ENCODE measurements around the gene INPP5A.

The INPP5A gene

DNA sequence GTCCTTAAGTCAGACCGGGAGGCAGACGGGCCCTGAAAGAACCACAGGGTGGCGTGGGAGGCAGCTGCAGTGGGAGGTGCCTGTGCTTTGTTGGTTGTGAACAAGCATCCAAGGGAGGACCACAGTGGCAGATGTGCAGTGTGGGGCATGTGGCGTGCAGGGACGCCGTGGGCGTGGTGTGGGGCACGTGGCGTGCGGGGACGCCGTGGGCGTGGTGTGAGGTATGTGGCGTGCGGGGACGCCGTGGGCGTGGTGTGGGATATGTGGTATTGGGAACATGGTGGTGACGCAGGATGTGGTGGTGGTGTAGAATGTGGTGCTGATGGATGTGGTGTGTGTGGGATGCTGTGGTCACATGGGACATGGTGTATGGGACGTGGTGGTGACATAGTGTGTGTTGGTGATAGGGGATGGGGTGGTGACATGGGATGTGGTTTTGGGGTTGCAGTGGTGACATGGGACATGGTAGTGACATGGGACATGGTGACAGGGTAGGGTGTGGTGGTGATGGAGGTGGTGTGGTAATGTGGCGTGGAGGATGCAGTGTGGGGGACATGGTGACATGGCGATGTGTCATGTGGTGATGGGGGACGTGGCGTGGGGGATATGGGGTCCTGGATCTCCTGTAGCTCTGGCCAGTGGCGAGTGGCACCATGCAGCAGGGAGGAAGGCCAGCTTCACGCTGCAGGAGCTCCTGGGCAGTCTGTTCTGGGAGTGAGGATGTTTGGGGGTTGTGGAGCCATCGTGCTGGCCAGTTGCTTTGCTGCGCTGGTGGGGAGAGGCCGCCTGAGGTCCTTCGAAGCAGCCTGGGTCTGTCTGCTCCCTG, 78.8 kb downstream of the INPP5A start:
- DNase-seq, result no peak

DNA sequence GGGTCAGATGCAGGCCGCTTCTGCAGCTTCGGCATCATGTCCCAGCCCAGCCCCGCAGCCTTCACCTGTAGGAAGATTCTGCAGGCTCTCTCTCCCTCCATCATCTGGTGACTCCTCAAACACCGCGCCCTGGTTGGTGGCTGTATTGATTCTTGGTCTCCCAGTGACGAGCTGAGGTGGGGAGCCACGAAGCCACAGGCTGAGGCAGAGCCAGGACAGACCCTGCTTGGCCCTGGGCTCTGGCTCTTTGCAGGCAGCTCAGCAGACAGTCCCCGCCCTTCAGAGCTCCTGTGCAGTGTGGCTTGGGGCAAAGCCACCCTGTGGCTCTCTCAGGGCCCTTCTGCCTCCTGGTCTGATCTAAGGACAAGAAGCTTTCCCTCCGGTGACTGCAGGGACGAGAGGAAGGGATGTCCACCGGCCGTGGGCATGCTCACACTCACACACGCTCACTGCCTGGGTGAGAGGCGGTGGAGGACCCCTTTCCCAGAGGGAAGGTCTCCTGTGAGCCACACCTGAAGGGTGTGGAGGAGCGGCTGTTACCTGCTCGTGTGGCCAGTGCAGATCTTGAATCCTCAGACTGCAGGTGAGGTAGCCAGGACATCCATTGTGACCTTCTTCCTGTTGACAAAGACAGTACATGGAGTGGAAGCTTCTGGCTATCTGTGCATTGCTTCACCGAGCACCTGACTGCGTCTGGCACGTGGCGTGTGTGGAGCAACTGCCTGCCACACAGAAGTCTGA, 79.6 kb downstream of the INPP5A start:
- DNase-seq, result no peak

DNA sequence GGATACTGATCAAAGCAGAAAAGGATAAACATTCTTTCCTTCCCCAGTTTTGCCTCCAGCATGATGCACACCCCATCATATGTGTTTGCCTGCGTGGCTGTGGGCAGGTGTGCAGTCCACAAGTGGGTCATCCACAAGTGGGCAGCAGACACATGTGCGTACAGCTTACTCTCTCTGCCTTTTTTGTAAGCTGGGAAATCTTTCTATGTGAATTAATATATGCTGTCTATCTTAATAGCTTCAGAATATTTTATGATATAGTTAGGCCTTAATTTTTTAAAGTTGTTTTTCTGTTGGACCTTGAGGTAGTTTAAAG, 80.1 kb downstream of the INPP5A start:
- no peak for DNase-seq

DNA sequence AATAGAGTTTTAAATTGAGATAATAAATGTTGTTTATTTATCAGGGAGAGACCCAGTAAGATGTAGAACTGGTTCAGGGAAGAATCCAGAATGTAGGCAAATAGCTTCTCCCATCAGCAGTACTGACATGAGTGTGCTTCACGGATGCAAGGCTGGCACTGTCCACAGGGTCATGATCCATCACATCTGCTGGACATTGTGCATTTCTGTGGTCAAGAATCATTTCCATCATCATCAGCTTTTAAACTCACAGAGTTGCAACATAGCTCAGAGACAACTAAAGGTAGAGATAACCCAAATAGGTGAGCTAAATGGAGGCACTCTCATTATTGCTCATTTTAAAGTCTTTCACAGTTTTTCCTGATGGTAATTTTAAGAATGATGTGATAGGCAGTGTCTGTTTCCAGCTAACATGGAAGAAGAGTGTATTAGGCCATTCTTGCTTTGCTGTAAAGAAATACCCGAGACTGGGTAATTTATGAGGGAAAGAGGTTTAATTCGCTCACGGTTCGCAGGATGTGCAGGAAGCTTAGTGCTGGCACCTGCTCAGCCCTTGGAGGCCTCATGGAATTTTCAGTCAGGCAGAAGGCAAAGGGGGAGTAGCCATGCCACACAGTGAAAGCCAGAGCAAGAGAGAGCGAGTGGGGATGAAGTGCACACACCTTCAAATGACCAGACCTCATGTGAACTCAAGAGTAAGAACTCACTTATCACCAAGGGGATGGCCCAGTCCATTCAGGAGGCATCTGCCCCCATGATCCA, 80.8 kb downstream of the INPP5A start:
- DNase-seq, result no peak

DNA sequence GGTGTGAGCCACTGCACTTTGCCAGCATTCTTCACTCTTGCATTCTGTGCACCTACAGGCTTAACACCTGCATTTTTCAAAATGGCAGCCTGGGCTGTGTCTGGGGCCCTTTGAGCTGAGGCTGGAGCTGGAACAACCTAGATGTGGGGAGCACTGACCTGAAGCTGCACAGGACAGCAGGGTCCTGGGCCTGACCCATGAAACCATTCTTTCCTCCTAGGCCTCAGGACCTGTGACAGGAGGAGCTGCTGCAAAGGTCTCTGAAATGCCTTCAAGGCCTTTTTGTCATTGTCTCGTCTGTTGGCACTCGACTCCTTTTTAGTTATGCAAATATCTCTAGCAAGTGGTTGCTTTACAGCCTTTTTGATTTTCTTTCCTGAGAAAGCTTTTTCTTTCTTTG, 82.3 kb downstream of the INPP5A start:
- DNase-seq, result no peak

DNA sequence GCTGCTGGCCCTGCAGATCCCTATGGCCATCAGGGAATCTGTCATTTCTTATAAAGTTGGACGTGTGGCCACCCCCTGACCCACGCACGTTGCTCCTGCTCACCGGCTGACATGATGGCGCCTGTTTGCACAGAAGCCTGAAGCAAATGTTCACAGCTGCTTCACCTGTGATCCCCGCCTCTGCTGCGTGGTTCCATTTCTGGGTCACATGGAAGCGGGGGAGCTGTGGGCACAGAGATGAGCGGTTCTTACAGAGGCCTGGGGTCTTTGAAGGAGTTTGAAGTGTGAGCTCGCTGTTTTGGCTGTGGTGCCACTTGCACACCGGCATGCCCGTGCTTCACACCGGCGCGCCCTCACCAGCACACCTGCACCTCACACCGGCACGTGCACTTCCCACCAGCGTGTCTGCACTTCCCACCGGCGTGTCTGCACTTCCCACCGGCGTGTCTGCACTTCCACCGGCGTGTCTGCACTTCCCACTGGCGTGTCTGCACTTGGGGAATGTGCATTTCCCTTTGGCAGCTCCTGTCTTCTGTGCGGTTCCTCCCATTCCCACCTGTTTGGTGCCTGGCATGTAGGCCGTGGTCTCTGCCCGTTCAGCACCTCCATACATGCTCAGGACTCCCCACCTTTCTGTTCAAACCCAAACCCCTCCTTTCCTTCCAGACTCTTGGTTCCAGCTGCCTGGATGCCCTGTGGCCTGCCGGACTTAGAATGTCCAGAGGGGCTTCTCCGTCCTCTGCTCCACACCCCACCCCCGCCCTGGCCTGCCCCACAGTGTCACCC, 86.7 kb downstream of the INPP5A start:
- no peak for DNase-seq

DNA sequence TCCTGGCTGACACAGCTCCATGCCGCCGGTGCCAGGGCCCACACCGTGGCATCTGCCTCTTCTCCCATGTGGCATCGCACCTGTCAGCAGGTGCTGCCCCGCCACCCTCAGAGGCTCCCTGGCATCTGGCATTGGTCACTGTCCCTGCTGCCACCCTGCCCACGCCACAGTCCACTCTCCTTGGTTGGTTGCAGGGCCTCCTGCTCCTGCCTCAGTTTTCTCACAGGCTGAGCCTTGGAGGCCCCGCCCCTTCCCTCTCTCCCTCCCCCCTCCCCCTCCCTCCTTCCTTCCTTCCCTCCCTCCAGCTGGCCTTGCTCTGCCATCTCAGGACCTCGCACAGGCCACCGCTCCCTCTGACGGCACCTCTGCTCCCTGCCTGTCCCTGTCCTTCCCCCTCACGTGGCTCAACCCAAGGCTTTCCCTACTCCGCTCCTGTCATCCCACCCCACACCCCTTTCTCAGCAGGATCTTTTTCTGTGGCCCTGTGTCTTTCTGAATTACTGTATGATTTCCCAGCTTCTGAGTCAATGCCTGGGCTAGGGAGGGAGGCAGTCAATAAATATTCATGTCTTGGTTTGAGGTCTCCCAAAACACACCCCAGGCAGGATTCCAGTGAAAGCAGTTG, 87.4 kb downstream of the INPP5A start:
- DNase-seq, result no peak

DNA sequence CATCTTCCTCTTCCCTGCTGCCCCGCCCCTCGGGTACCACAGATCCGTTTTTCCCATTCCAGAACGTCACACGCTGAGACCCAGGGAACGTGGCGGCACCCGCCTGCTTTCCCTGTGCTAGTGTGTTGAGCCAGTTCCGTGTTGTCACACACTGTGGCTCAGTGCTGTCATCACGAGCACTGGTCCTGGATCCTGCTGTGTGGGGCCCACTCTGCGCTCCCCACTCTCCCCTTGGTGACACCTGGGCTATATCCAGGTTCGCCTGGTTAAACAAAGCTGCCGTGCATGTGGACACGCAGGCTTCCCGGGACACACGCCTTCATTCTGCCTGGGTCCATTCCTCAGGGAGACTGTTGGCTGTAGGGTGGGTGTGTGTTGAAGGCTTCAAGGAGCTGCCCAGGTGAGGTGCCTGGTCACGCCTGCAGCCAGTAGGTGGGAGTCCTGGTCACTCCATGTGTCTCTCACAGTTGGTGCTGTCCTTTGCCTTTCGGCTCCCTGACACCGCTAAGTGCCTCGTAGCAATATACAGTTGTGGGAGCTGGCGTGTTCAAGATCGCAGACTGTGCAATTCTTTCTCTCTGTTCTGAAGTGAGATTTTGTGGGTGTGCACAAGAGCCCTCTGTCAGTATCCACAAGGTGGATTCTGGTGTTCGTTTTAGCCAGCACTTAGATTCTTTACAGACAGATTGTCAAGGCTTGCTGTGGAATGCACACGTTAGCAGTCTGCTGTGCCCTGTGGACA, 88.6 kb downstream of the INPP5A start:
- DNase-seq, result no peak

DNA sequence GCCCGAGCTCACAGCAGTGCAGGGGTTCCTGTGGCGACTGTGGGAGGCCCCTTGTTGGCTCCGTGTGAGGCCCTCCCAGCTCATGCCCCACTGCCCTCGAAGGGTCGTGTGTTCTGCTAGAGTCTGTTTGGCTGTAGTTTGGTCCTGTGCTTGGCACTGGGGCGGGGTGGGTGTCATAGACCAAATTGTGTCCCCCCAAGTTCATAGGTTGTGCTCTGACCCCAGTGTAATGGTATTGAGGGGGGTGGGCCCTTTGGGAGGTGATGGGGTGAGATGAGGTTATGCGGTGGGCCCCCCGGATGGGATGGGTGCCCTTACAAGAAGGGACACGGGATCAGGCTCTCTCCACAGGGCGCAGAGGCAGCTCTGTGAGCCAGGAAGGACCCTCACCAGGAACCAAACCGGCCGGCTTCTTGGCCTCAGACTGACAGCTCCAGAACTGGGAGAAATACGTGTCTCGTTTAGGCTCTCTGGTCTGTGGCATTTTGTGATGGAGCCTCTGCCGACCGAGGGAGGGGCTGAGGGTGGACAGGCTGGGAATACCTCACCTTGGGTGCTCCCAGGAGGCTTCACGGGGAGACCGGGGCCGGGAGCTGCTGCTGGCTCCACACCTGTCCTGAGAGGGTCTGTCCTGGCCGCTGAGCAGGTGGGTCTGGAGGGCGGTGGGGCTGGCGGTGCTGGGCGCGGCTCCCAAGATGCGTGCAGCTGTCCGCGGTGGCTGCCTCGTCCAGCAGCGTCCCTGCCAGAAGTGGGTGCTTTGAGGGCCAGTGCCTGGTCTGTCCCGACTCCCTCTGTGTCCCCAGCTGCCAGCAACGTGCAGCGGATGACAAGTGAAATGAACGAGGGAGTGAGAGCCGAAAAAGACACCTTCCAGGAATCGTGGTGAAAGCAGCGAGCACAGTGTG, 89.4 kb downstream of the INPP5A start:
- DNase-seq, result no peak

DNA sequence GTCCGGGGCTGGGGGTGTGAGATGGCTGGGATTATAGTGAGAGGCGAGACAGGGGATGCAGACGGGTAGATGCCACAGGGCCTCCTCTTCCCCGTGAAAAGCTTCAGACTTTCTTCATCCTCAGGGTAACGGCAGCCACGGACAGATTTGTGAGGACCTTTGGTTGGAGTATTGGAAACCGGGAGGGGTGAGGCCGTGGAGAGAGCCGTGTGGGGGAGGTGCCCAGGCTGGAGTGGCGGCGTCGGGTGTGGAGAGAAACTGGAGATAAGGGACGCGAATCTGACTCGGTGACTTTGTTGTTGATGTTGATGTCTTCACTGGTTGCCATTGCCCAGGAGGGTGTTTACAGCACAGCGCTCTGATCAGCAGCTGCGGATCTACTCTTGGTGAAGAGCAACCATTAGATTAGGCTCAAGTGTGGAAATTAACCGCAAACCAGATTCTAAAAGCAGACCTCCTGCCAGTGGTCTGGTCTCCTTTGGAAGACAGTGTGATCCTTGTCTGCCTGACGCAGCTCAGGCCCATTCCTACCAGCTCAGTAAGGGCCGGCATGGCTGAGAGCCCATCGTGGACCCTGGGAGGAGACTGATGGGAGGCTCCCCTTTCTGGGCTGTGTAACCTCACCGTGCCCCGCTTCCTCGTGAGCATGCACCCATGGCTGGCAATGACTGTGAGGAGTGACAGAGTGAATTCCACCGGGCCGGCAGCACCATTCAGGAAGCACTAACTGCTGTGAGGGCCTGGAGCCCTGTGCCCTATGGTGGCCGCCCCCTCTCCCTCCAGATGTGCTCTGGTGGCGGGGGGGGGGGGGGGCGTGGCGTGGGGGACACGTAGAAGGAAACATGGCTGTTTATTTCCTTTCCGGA, 90.3 kb downstream of the INPP5A start:
- no peak for DNase-seq

DNA sequence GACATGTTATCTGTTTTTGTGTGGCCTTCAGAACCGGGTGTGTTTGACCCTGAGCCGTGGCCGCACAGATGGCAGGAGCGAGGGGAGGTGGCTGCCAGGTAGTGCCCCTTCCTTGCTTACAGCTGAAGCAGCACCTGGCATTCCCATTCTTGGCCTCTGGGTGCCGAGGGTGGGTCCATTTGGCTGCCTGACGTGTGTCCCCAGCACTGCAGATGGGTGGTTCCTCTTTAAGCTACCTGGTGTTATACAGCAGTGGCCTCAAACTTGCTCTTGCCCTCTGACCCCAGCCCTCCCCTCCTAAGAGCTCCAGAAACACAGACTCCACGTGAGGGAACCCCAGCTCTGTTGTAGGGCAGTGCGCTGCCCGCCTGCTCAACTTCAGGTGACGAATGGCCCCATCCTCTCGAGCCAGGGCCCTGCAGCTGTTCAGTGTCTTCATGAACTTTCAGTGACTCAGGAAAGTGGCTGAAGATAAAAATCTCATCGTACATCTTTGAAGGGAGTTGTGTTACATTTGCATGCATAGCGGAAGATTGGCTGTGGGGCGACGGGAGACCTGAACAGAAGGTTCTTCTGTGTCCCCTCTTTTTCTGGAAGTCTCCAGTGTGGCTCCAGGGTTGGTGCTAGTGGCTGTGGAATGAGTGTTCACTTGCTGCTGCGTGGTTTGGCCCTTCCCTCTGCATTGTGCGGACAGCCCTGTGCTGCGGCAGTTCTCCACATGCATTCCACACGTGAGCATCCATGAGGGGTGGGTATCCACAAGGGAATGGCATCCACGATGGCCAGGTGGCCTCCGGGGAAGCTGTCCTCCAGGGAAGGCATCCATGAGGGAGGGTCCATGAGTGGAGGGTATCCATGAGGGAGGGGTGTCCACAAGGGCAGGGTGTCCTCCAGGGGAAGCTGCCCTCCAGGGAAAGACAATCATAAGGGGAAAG, 91.6 kb downstream of the INPP5A start:
- DNase-seq, result no peak

DNA sequence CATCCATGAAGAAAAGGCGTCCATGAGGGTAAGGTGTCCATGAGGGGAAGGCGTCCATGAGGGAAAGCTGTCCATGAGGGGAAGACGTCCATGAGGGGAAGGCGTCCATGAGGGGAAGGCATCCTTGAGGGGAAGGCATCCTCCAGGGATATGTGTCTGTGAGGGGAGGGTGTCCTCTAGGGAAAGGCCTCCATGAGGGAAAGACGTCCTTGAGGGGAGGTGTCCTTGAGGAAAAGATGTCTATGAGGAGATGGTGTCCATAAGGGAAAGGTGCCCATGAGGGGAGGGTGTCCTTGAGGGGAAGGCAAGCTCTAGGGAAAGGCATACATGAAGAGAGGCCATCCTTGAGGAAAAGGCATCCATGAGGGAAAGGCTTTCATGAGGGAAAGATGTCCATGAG, 92.6 kb downstream of the INPP5A start:
- no peak for DNase-seq

DNA sequence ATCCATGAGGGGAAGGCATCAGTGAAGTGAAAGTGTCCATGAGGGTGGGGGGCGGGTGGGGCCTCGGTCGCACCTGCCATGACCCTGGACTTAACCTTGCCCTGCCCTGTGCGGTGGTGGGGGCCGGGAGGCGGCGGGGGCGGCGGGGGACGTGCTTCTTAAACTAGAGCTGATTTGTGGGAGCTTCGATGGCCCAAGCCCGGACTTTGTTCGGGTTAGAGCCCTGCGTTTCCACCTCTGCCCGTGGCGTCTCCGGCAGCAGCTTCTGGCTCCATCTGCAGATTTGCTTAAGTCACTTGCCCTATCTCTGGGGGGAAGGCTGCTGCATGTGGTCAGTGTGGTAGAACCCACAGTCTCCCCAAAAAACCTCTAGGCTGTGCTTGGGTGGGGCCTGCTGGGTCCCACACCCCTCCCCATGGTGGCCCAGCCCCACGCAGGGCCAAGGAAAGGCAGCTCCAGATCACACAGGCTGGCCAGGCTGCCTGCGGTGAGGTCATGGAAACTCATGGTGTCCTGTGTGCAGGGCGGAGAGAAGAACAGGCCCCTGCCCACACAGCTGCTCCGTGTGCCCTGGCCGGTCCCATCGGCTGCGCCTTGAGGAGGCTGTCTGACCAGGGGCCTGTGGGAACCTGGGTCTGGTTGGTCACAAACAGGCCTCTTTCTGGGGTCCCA, 93.2 kb downstream of the INPP5A start:
- DNase-seq, result no peak

DNA sequence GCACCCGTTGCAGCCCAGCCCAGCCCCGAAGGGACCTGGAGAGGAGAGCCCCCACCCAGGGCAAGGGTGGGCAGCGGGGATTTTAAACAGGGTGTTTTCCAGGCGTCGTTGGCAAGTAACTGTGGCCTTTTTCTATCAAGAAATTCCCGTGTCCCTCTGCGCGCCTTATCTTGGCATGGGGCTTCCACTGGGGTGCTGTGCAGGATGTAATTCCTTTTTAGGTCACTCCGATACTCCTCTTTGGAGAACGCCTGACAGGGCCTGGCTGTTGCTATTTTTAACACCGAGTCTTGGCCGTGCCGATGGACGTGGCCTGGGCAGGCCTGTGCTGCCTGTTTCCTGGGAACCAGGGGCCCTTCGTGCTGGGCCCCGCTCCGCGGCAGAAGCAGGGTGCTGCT, 93.8 kb downstream of the INPP5A start:
- no peak for DNase-seq

DNA sequence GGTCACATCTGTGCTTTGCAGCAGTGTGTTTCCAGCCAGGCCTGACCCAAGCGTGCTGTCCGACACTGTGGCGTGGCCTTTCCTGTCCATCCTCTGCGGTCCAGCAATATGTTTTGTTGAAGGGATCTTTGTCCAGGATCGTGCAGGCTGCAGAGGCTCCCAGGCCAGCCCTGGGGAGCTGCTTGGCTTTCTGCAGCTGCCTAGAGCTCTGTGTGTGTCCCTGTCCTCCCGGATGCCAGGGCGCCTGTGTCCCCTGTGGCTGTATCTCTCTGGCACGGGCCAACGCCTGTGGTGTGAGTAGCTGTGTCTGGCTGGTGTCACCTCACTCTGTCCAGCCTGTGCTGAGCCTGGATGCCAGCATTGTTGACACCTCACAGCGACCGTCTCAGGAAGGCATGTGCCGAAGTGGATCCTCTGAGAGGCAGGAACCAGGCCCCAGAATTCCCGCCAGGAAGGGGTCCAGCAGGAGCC, 94.5 kb downstream of the INPP5A start:
- no peak for DNase-seq

DNA sequence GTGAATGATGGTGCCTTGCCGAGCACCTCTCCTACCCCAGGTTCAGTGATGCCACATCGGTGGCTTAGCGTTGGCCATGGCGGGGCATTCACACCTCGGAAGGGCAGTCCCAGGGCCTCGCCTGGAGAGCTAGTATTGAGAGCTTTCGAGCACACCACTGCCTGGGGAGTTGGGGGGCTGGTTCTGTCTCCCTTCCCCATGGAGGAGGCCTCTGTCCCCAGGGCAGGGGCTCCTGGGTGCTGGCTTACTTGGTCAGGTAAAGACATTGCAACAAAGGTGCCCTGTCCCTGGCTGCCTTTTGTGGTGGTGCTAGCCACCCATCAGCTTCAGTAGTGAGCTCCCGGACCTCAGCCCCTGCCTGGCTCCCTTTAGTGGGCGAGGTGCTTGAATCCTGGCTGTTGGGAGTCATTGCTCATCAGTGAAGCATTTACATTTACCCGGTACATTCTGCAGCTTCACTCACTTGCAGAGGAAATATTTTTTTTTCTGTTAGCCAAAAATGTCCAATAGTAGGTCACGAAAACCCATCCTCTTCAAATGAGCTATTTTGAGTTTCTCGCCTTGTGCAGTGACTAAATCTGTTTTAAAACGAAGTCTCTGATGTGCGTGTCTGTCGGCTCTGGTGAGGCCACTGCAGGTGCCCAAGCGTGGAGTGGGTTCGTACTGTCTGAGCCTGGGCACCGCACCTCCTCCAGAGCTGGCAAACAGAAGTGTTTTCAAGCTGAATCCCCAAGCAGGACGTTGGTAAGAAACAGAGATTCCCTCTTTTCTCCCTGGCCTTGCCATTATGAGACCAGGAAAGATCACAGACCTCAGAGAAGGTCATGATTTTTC, 95.5 kb downstream of the INPP5A start:
- no peak for DNase-seq

All from NCI-H446 (cell line).